G401 (cell line): ENCODE data around the gene LASP1. TPM values are rescaled to one million over a fixed set of nuclear protein-coding genes. Genes with fewer than 3 reads are reported as not detected.
"Not testable (repeated sequence)": the region's sequence is repeated elsewhere in the genome, so short reads cannot be mapped to it uniquely, and the experiment has no call there.

Experiments
- DNase-seq: peaks from one replicate; pipeline ENCODE4 v3.0.0-alpha.2; 2015; ENCODE audit warnings: low spot score
- in situ Hi-C: cut with HindIII; loops from 2 replicates; pipeline ENCODE4 v1.10.0; 2016; ENCODE audit warnings: low sequenced_read_pairs, mixed read lengths
- total RNA-seq: library from RNA; depleted of rRNA; stranded (reverse); fragments of >200 nt; shearing (Covaris generic); gene quantifications from 2 replicates; pipeline ENCODE4 v1.2.3, GENCODE V29; 2014

Gene LASP1
- total RNA-seq, 1 experiment from 2014 or later, result 136 TPM

- no peak for DNase-seq
- in situ Hi-C loops, result loop anchor here (10.0 kb wide), 1 partner anchor 74 kb away; the partner anchor contains the start of gene CWC25
These were observed 29.0 kb downstream of the LASP1 start for GRCh38 chr17:38898812-38899348.

GRCh38 chr17:38899421-38899820 lies 29.6 kb downstream of the LASP1 start:
- in situ Hi-C loops, result loop anchor here (10.0 kb wide), 1 partner anchor 75 kb away; the partner anchor contains the start of gene CWC25
- DNase-seq, result no peak

GRCh38 chr17:38900978-38901656 lies 31.3 kb downstream of the LASP1 start:
- in situ Hi-C loops, result no loop called here
- DNase-seq, result no peak

- in situ Hi-C loops, result no loop called here
These were observed 33.5 kb downstream of the LASP1 start for GRCh38 chr17:38903404-38903803.

GRCh38 chr17:38904892-38905291 lies 35.0 kb downstream of the LASP1 start:
- DNase-seq, result no peak
- in situ Hi-C loops, result no loop called here

More at GRCh38 chr17:38903404-38903803, 33.5 kb downstream of the LASP1 start:
- DNase-seq, result no peak

GRCh38 chr17:38905375-38905774 lies 35.5 kb downstream of the LASP1 start:
- DNase-seq, result no peak
- in situ Hi-C loops, result no loop called here

GRCh38 chr17:38906460-38907228 lies 36.8 kb downstream of the LASP1 start:
- DNase-seq, result no peak
- in situ Hi-C loops, result no loop called here

GRCh38 chr17:38907930-38908675 lies 38.2 kb downstream of the LASP1 start:
- no peak for DNase-seq
- in situ Hi-C loops, result no loop called here

- in situ Hi-C loops, result no loop called here
- DNase-seq, result no peak
These were observed 38.9 kb downstream of the LASP1 start for GRCh38 chr17:38908676-38909181.

GRCh38 chr17:38910325-38910724 lies 40.5 kb downstream of the LASP1 start:
- in situ Hi-C loops, result no loop called here
- no peak for DNase-seq

GRCh38 chr17:38911081-38911730 lies 41.3 kb downstream of the LASP1 start:
- DNase-seq, result no peak
- in situ Hi-C loops, result no loop called here

GRCh38 chr17:38911731-38912081 lies 41.8 kb downstream of the LASP1 start:
- DNase-seq, in situ Hi-C loops: not testable (repeated sequence)

- peak; percentile 70 for DNase-seq
- in situ Hi-C loops, result no loop called here
These were observed 42.5 kb downstream of the LASP1 start for GRCh38 chr17:38912221-38912813.

GRCh38 chr17:38914741-38915638 lies 45.1 kb downstream of the LASP1 start:
- in situ Hi-C loops, result no loop called here
- DNase-seq, result no peak

- in situ Hi-C loops, result no loop called here
- no peak for DNase-seq
These were observed 45.8 kb downstream of the LASP1 start for GRCh38 chr17:38915639-38915995.

- DNase-seq, result no peak
- in situ Hi-C loops, result no loop called here
These were observed 46.9 kb downstream of the LASP1 start for GRCh38 chr17:38916771-38917170.

GRCh38 chr17:38917259-38917658 lies 47.4 kb downstream of the LASP1 start:
- in situ Hi-C loops, result no loop called here
- DNase-seq, result no peak
